Measurements from ENCODE around the gene EXOSC2.

DNA sequence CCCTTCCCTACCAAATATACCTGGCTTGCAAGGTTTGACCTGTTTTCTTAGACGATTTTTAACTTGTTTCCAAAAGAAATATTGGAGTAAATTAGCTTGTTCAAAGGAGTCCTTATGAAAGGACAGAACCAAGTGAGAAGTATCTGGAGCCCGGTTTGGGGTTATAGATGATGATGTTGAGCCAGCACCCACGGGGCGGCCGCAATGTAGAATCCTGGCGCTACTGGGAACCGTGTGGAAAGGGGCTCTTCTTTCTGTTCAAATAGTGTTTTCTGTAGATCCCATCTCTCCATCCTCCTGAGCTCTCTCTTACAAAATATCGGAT lies 517 bp upstream of the EXOSC2 start:
- TF ChIP-seq, protein P1, sequence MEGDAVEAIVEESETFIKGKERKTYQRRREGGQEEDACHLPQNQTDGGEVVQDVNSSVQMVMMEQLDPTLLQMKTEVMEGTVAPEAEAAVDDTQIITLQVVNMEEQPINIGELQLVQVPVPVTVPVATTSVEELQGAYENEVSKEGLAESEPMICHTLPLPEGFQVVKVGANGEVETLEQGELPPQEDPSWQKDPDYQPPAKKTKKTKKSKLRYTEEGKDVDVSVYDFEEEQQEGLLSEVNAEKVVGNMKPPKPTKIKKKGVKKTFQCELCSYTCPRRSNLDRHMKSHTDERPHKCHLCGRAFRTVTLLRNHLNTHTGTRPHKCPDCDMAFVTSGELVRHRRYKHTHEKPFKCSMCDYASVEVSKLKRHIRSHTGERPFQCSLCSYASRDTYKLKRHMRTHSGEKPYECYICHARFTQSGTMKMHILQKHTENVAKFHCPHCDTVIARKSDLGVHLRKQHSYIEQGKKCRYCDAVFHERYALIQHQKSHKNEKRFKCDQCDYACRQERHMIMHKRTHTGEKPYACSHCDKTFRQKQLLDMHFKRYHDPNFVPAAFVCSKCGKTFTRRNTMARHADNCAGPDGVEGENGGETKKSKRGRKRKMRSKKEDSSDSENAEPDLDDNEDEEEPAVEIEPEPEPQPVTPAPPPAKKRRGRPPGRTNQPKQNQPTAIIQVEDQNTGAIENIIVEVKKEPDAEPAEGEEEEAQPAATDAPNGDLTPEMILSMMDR (IDR thresholded peaks at IDR 0.05): no peak
- no peak for TF ChIP-seq ZFX (IDR thresholded peaks at IDR 0.05; ENCODE audit: borderline replicate concordance)

All from 22Rv1 (cell line).